Stimulated activated CD8-positive, alpha-beta memory T cell treated with anti-CD3 and anti-CD28 coated beads, Interleukin-4, amount 100 ng/mL, for 1 hour (primary cell): Measurements from ENCODE around the gene MPDU1.
"Not testable (repeated sequence)": the region's sequence is repeated elsewhere in the genome, so short reads cannot be mapped to it uniquely, and the experiment has no call there.

Experiments
- DNase-seq, 2 donors: peaks; one replicate each; pipeline ENCODE4 v3.0.0-alpha.2; 2020; ENCODE audit warnings: low read depth in 2 of 2, low spot score in 1 of 2

Gene MPDU1

GRCh38 chr17:7614425-7615264 lies 31.0 kb downstream of the MPDU1 start, which contains the start of gene FXR2:
TSS of gene FXR2 (minus strand) at chr17:7614897. CDS start at chr17:7614532, 365 bp downstream.
- DNase-seq, result peak; percentile 94 to 97

- DNase-seq, result no peak
Measured at GRCh38 chr17:7615265-7615747, 31.7 kb downstream of the MPDU1 start.

GRCh38 chr17:7618608-7619007 lies 35.0 kb downstream of the MPDU1 start:
- DNase-seq, result no peak

GRCh38 chr17:7620835-7621234 lies 37.2 kb downstream of the MPDU1 start:
- DNase-seq, result no peak

GRCh38 chr17:7623661-7624060 lies 40.0 kb downstream of the MPDU1 start:
- DNase-seq, result no peak

GRCh38 chr17:7625749-7626148 lies 42.1 kb downstream of the MPDU1 start:
- DNase-seq, result not testable (repeated sequence)

- DNase-seq, result no peak
Measured at GRCh38 chr17:7626307-7626706, 42.7 kb downstream of the MPDU1 start.

- DNase-seq, result no peak
Measured at GRCh38 chr17:7626956-7627249, 43.3 kb downstream of the MPDU1 start.

- peak; percentile 70 to 73 for DNase-seq
Measured at GRCh38 chr17:7627250-7628121, 43.8 kb downstream of the MPDU1 start, which contains the start of gene SAT2. TSS of gene SAT2 (minus strand) at chr17:7627821. CDS start at chr17:7627635, 186 bp downstream.

- DNase-seq, result no peak
Measured at GRCh38 chr17:7629939-7630571, 46.4 kb downstream of the MPDU1 start, which contains the start of gene SHBG. TSS of gene SHBG (plus strand) at chr17:7630135. CDS start at chr17:7630173, 38 bp downstream.

GRCh38 chr17:7631398-7632380 lies 48.0 kb downstream of the MPDU1 start:
- DNase-seq, result no peak

GRCh38 chr17:7632492-7632894 lies 48.8 kb downstream of the MPDU1 start:
- DNase-seq, result no peak

GRCh38 chr17:7633093-7633492 lies 49.4 kb downstream of the MPDU1 start:
- DNase-seq, result no peak

- DNase-seq, result no peak
Measured at GRCh38 chr17:7634384-7634783, 50.7 kb downstream of the MPDU1 start.

GRCh38 chr17:7636163-7636562 lies 52.5 kb downstream of the MPDU1 start:
- no peak for DNase-seq
